Endothelial cell of umbilical vein (primary cell): ENCODE data around the gene GLRX5. TPM values are rescaled to one million over a fixed set of nuclear protein-coding genes. Genes with fewer than 3 reads are reported as not detected.

Experiments
- BruUV-seq: library from RNA; stranded (reverse); fragments of 400-500 nt; replicated peaks from 2 replicates; lab custom pipeline; 2021; lab: Mats Ljungman, UMichigan
- CTCF ChIA-PET: fragments of 300-600, 350-600 bp; sonication (Branson Sonifier 250); formaldehyde crosslinking; loops from one replicate; lab custom pipeline; 2021; ENCODE audit warnings: antibody characterized with exemption, inconsistent platforms; lab: Charles Lee
- POLR2A ChIA-PET: fragments of 300-600, 350-600 bp; sonication (Branson Sonifier 250); formaldehyde crosslinking; loops from one replicate; lab custom pipeline; 2021; ENCODE audit warnings: antibody characterized with exemption, inconsistent platforms; lab: Charles Lee
- DNase-seq: peaks from one replicate; pipeline ENCODE4 v3.0.0-alpha.2; 2011; ENCODE audit warnings: low read depth, low spot score
- FAIRE-seq: peaks from 2 replicates; lab custom pipeline; 2011; peaks lifted over from hg19 to GRCh38; lab: Jason Lieb, UNC
- H2AFZ ChIP-seq: 2 replicates; pipeline ENCODE4 v1.6.0; 2012; ENCODE audit warnings: low read depth, low read length, control low read depth, inconsistent platforms
- H3K27ac ChIP-seq: 2 replicates; pipeline ENCODE4 v1.5.1; 2011; ENCODE audit warnings: low read depth, mild to moderate bottlenecking, control low read depth, low read length, moderate library complexity; ENCODE audit not compliant: insufficient read depth
- H3K27me3 ChIP-seq, 2 experiments: 2 replicates each; pipeline versions ENCODE4 v1.6.0 to v1.6.1; 2011; ENCODE audit warnings: low read length in 2 of 2, mixed read lengths in 1 of 2; ENCODE audit not compliant: control insufficient read depth in 2 of 2, insufficient read depth in 2 of 2
- H3K36me3 ChIP-seq, 2 experiments: 2 replicates in 1 of 2; 3 replicates in 1 of 2; pipeline ENCODE4 v1.5.1; 2011; ENCODE audit warnings: low read length in 2 of 2, mild to moderate bottlenecking in 1 of 2, moderate library complexity in 1 of 2; ENCODE audit not compliant: control insufficient read depth in 2 of 2, insufficient read depth in 2 of 2; ENCODE audit errors: extremely low read depth in 1 of 2
- H3K4me1 ChIP-seq: 3 replicates; pipeline ENCODE4 v1.5.1; 2011; ENCODE audit warnings: mild to moderate bottlenecking, low read length; ENCODE audit not compliant: control insufficient read depth, insufficient read depth; ENCODE audit errors: extremely low read depth
- H3K4me2 ChIP-seq: 2 replicates; pipeline ENCODE4 v1.6.1; 2011; ENCODE audit warnings: low read length, control low read depth, mixed read lengths; ENCODE audit not compliant: insufficient read depth
- H3K4me3 ChIP-seq, 3 experiments: fragments of 200-600 bp in 1 of 3; sonication (generic), shearing (Covaris generic) in 1 of 3; replicated peaks in 1 of 3; 2 replicates each; pipeline ENCODE4 v1.5.1; 2011 to 2016; ENCODE audit warnings: control low read depth in 3 of 3, low read length in 3 of 3, mild to moderate bottlenecking in 2 of 3, inconsistent platforms in 1 of 3, low read depth in 1 of 3, moderate library complexity in 1 of 3; ENCODE audit not compliant: insufficient read depth in 1 of 3
- H3K79me2 ChIP-seq: 2 replicates; pipeline ENCODE4 v1.6.0; 2012; ENCODE audit warnings: low read length, inconsistent platforms; ENCODE audit not compliant: control insufficient read depth, insufficient read depth
- H3K9ac ChIP-seq: replicated peaks from 2 replicates; pipeline ENCODE3; 2011; ENCODE audit warnings: low read length, control low read depth; ENCODE audit not compliant: insufficient read depth; ENCODE audit errors: extremely low read depth
- H3K9me1 ChIP-seq: replicated peaks from 3 replicates; pipeline ENCODE4 v1.6.0; 2011; ENCODE audit warnings: mild to moderate bottlenecking, low read length; ENCODE audit not compliant: control insufficient read depth, insufficient read depth; ENCODE audit errors: extremely low read depth
- H3K9me3 ChIP-seq: replicated peaks from 2 replicates; pipeline ENCODE4 v1.5.1; 2012; ENCODE audit warnings: low read length, inconsistent platforms; ENCODE audit not compliant: control insufficient read depth, insufficient read depth
- H4K20me1 ChIP-seq: replicated peaks from 2 replicates; pipeline ENCODE3; 2011; ENCODE audit warnings: mild to moderate bottlenecking, low read length; ENCODE audit not compliant: control insufficient read depth, insufficient read depth; ENCODE audit errors: extremely low read depth
- CTCF ChIP-seq, 2 donors: IDR thresholded peaks; 1 replicate in 1 of 2; 2 replicates in 1 of 2; pipeline ENCODE4 v1.5.1; 2011; ENCODE audit warnings: low read length in 2 of 2, mild to moderate bottlenecking in 2 of 2, moderate library complexity in 2 of 2, control low read depth in 1 of 2, inconsistent platforms in 1 of 2, low read depth in 1 of 2; ENCODE audit not compliant: insufficient read depth in 1 of 2; ENCODE audit errors: extremely low read depth in 1 of 2
- EZH2 ChIP-seq: IDR thresholded peaks from 2 replicates; pipeline ENCODE4 v1.6.1; 2012; ENCODE audit warnings: borderline replicate concordance, low read depth, mild to moderate bottlenecking, moderate library complexity, low read length, inconsistent platforms; ENCODE audit not compliant: severe bottlenecking
- FOS ChIP-seq: IDR thresholded peaks from 2 replicates; pipeline ENCODE4 v1.6.1; 2011; ENCODE audit warnings: mild to moderate bottlenecking, low read length, moderate library complexity, borderline replicate concordance; ENCODE audit not compliant: insufficient read depth
- GATA2 ChIP-seq: IDR thresholded peaks from 2 replicates; pipeline ENCODE4 v1.7.0; 2011; ENCODE audit warnings: low read depth, mild to moderate bottlenecking, moderate library complexity, mixed read lengths, low read length; ENCODE audit not compliant: insufficient read length, insufficient read depth
- JUN ChIP-seq: IDR thresholded peaks from 2 replicates; pipeline ENCODE4 v1.6.1; 2011; ENCODE audit warnings: borderline replicate concordance, low read depth; ENCODE audit not compliant: insufficient read length, insufficient read depth
- MYC ChIP-seq: IDR thresholded peaks from one replicate; pipeline ENCODE4 v1.6.1; 2011; ENCODE audit warnings: mild to moderate bottlenecking, low read depth, low read length
- POLR2A ChIP-seq: IDR thresholded peaks from 2 replicates; pipeline ENCODE4 v1.6.1; 2012; ENCODE audit warnings: low read depth, mild to moderate bottlenecking, control low read depth, low read length
- POLR2AphosphoS5 ChIP-seq: IDR thresholded peaks from 2 replicates; pipeline ENCODE4 v1.6.1; 2012; ENCODE audit warnings: low read depth, mild to moderate bottlenecking, control low read depth, low read length, moderate library complexity; ENCODE audit not compliant: insufficient read depth
- dilution Hi-C: fragments of 300-500 bp; cut with MboI; formaldehyde crosslinking; loops from one replicate; pipeline ENCODE4 v1.15.0; 2019; ENCODE audit warnings: low sequenced_read_pairs; ENCODE audit not compliant: extremely low pct_ligation_motif_present
- intact Hi-C: fragments of 100-400 bp; cut with micrococcal nuclease; formaldehyde crosslinking; loops from one replicate; pipeline ENCODE4 v1.10.0; 2022
- polyA plus RNA-seq, 4 experiments: library from polyadenylated mRNA; depleted of rRNA in 3 of 4; stranded (reverse) in 3 of 4; unstranded in 1 of 4; fragments of >200 nt; gene quantifications; 2 replicates each; pipeline versions ENCODE4 v1.2.1 to v1.2.3, GENCODE V29; 2011 to 2012; ENCODE audit warnings: missing spikeins in 1 of 4
- total RNA-seq: library from RNA; stranded (reverse); gene quantifications from 2 replicates; pipeline ENCODE4 v1.2.3, GENCODE V29; 2021
- TF ChIP-seq, protein P1 (sequence below): IDR thresholded peaks from 2 replicates; pipeline ENCODE4 v1.6.1; 2011; ENCODE audit not compliant: insufficient read depth, insufficient read length

Gene GLRX5
- total and polyA plus RNA-seq, 2 donors (not counting 3 experiments of a cell fraction or from before 2014, with no cell fraction given): 42.6 to 52.0 TPM

DNA sequence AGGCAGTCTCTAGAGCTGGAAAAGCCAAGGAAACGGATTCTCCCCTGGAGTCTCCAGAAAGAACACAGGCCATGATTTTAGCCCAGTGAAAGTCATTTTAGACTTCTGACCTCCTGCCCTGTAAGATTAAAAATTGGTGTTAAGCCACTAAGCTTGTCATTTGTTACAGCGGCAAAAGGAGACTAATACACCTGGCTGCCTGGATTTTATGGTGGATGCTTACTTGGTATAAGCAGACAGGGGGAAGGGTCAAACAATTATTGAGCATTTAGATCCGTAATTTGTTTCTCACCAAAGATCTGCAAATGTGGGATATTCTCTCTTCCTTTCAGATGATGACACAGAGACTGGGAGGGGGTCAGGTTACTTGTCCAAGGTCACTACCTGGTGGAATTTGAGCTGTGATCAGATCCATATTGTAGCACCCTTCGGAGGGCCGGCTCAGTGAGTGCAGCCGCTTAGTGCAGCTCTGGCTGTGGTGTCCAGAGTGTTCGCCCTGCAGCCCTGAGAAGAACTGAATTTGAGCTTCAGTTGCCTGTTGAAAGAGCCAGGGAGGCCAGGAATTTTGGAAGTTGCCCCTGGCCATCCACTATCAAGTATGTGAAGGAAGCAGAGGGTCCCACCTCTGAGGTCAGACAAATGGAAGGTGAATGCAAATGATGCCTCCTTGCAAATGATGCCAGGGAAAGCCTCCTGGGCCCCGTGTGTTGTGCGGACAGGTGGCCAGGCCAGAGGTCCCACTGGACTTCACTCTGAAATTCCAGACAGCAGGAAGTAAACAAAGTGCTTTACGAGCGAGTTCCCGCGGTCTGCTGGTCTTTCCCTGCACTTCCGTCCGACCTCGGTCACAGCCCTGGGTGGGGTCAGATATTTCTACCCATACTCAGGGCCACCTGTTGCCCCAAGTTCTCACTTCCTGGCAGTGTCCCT lies 15.1 kb downstream of the GLRX5 start:
- no peaks in the 10 kb centered on the region for H3K9me3 ChIP-seq
- peak; percentile 42 for FAIRE-seq
- no TSS peak for BruUV-seq
- dilution Hi-C loops (no loop called here), intact Hi-C loops (no loop called here)
- no peak overlapping the region for H3K4me2 ChIP-seq
- H3K4me1 ChIP-seq: peaks cover 40% of the 10 kb centered on the region
- no peaks in the 10 kb centered on the region for H3K9me1 ChIP-seq
- no peaks in the 10 kb centered on the region for H4K20me1 ChIP-seq
- H3K9ac ChIP-seq: no peak overlapping the region
- H3K4me3 ChIP-seq: no peak overlapping the region
- POLR2A ChIA-PET: no interaction called here
- H3K79me2 ChIP-seq: peaks cover 4% of the 10 kb centered on the region
- H3K27me3 ChIP-seq: no peaks in the 10 kb centered on the region
- no peak for DNase-seq
- H3K36me3 ChIP-seq: no peaks in the 10 kb centered on the region
- no peak for TF ChIP-seq CTCF (IDR thresholded peaks at IDR 0.05; ENCODE audit: extremely low read depth in 1 of 2, insufficient read depth in 1 of 2, low read depth in 1 of 2, low read length in 2 of 2)
- CTCF ChIA-PET: interaction anchor here (1.1 kb wide), 2 partner anchors 10 to 107 kb away, joined by 3 to 4 read pairs; no protein-coding TSS in a partner anchor
- H3K27ac ChIP-seq: no peak overlapping the region
- no peak overlapping the region for H2AFZ ChIP-seq

- Histone ChIP-seq H3K4me3 (no peak overlapping the region), H4K20me1 (no peaks in the 10 kb centered on the region), H3K9ac (no peak overlapping the region), H3K27me3 (no peaks in the 10 kb centered on the region), H3K79me2 (peaks cover 4% of the 10 kb centered on the region), H3K4me2 (no peak overlapping the region), H3K9me1 (no peaks in the 10 kb centered on the region), H3K27ac (no peak overlapping the region), H3K4me1 (peaks cover 27% of the 10 kb centered on the region), H3K36me3 (no peaks in the 10 kb centered on the region), H2AFZ (no peak overlapping the region), H3K9me3 (no peaks in the 10 kb centered on the region)
- BruUV-seq: no TSS peak
- ChIA-PET CTCF (no interaction called here), POLR2A (no interaction called here)
- FAIRE-seq (no peak), DNase-seq (no peak)
- TF ChIP-seq MYC: no peak
- TF ChIP-seq JUN: no peak
- TF ChIP-seq POLR2AphosphoS5: no peak
- no peak for TF ChIP-seq FOS
- no peak for TF ChIP-seq POLR2A
- no peak for TF ChIP-seq GATA2
- TF ChIP-seq CTCF (IDR thresholded peaks at IDR 0.05; ENCODE audit: extremely low read depth in 1 of 2, insufficient read depth in 1 of 2, low read depth in 1 of 2, low read length in 2 of 2): no peak
- TF ChIP-seq, protein P1, sequence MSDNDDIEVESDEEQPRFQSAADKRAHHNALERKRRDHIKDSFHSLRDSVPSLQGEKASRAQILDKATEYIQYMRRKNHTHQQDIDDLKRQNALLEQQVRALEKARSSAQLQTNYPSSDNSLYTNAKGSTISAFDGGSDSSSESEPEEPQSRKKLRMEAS: no peak
- TF ChIP-seq EZH2: no peak
- dilution Hi-C loops: no loop called here
- intact Hi-C loops: no loop called here
These were observed 16.6 kb downstream of the GLRX5 start for GRCh38 chr14:95551435-95551834.
